ENCODE results near the gene ZNF132.

Gene ZNF132

GRCh38 chr19:58385891-58386575 is 53.9 kb downstream of the ZNF132 start:
- no peak for DNase-seq

GRCh38 chr19:58385313-58385890 is 54.6 kb downstream of the ZNF132 start:
- DNase-seq: no peak

DNA sequence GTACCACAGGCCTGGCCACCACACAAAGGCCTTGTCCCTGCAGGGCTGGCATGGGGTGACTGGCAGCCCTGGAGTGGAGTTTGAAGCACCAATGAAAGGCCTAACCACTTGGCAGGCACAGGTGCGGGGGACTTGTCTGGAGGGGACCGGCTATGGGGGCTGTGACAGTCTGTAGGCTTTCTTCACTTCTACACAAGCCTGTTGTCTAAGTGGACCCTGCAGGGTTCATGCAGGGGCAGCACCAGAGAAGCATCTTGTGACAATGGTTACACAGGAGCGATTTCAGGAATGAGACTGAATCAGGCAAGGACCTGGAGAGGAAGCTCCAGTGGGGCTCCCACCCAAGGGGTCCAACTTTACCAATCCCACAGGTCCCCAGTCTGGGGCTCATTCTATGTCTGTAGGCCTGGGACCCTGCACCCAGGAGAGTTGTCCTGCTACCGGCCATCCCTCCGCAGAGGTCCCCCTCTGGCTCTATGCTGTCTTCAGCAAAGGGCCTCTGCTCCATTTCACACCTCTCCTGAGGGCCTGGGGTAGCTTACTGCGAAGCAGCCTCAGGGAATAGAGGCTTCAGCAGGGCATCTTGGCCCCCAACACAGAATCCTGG is 56.9 kb downstream of the ZNF132 start:
- DNase-seq: no peak
